Muscle layer of duodenum (tissue), 2 donors: ENCODE results near the gene GLIPR1L1.

ENCODE experiments used
- H3K27ac ChIP-seq: one replicate; pipeline ENCODE4 v1.7.0; 2013; ENCODE audit warnings: mild to moderate bottlenecking, low read length
- H3K27me3 ChIP-seq: one replicate; pipeline ENCODE4 v1.7.0; 2013; ENCODE audit warnings: low read depth, mild to moderate bottlenecking, control low read depth, low read length
- H3K36me3 ChIP-seq, 2 donors: one replicate each; pipeline ENCODE4 v1.7.0; 2013; ENCODE audit warnings: low read length in 2 of 2, control low read depth in 1 of 2, mild to moderate bottlenecking in 1 of 2; ENCODE audit not compliant: insufficient read depth in 2 of 2, control insufficient read depth in 1 of 2
- H3K4me1 ChIP-seq, 2 donors: one replicate each; pipeline ENCODE4 v1.7.0; 2013; ENCODE audit warnings: low read length in 2 of 2, mild to moderate bottlenecking in 2 of 2, control low read depth in 1 of 2, moderate library complexity in 1 of 2; ENCODE audit not compliant: insufficient read depth in 2 of 2, control insufficient read depth in 1 of 2
- H3K4me3 ChIP-seq, 2 donors: one replicate each; pipeline ENCODE4 v1.7.0; 2013; ENCODE audit warnings: low read length in 2 of 2, low read depth in 1 of 2, mild to moderate bottlenecking in 1 of 2
- H3K9me3 ChIP-seq, 2 donors: one replicate each; pipeline ENCODE4 v1.7.0; 2013; ENCODE audit warnings: low read length in 2 of 2, control low read depth in 1 of 2, mild to moderate bottlenecking in 1 of 2; ENCODE audit not compliant: control insufficient read depth in 1 of 2
- donor health status: healthy.

Gene GLIPR1L1

GRCh38 chr12:75354011-75354410 lies 19.5 kb downstream of the GLIPR1L1 start:
- no peaks in the 10 kb centered on the region for H3K4me1 ChIP-seq
- H3K9me3 ChIP-seq, result peaks cover 0 to 2% of the 10 kb centered on the region in 2 donors
- no peak overlapping the region for H3K4me3 ChIP-seq
- H3K27ac ChIP-seq, result no peak overlapping the region
- no peaks in the 10 kb centered on the region for H3K27me3 ChIP-seq
- H3K36me3 ChIP-seq, result no peaks in the 10 kb centered on the region

DNA sequence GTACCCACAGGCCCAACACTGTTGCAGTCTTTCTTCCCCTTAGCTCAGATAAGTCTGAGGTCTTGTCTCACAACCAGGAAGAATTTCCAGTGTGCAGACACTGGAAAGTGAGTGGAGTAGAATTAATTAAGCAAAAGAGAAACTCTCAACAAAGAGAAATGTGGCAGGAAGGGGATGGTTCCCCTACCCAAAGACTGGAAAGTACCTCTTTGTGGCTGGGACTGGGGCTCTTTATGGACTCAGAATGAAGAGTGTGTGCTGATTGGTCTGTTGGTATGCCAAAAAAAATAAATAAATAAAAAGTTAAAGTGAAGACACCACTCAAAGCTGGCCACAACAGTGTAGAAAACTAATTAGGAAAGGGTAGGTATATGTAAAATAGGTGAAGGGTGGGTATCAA lies 26.4 kb downstream of the GLIPR1L1 start:
- Histone ChIP-seq H3K27ac (no peak overlapping the region), H3K36me3 (no peaks in the 10 kb centered on the region), H3K9me3 (peaks cover 0 to 2% of the 10 kb centered on the region in 2 donors), H3K4me1 (no peaks in the 10 kb centered on the region), H3K27me3 (no peaks in the 10 kb centered on the region), H3K4me3 (no peak overlapping the region)

GRCh38 chr12:75361408-75361807 lies 26.9 kb downstream of the GLIPR1L1 start:
- peaks cover 0 to 2% of the 10 kb centered on the region in 2 donors for H3K9me3 ChIP-seq
- H3K27ac ChIP-seq, result no peak overlapping the region
- no peak overlapping the region for H3K4me3 ChIP-seq
- no peaks in the 10 kb centered on the region for H3K4me1 ChIP-seq
- no peaks in the 10 kb centered on the region for H3K27me3 ChIP-seq
- H3K36me3 ChIP-seq, result no peaks in the 10 kb centered on the region

- no peaks in the 10 kb centered on the region for H3K4me1 ChIP-seq
- no peaks in the 10 kb centered on the region for H3K36me3 ChIP-seq
- H3K27ac ChIP-seq, result no peak overlapping the region
- peaks cover 0 to 2% of the 10 kb centered on the region in 2 donors for H3K9me3 ChIP-seq
- no peaks in the 10 kb centered on the region for H3K27me3 ChIP-seq
- no peak overlapping the region for H3K4me3 ChIP-seq
Observed at GRCh38 chr12:75364919-75365318, 30.4 kb downstream of the GLIPR1L1 start.

DNA sequence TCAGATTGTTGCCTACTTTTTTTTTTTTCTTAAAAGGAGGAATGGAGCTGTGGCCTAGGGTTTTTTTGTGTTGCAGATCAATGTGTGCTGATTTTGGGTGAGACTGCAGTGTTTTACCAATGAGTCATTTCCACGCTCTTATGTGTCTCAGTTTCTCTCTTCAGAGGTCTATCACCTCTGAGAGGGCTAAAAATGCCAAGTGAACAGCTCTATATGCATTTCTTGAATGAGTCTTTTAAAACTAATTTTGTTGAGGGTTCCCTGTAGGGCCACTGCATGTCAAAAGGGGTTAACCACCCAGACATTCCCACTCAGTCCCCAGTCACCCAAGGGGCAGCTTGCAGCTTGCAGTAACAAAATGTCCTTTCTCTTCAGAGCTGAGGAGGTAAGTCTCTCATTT lies 32.2 kb downstream of the GLIPR1L1 start:
- Histone ChIP-seq H3K4me1 (no peaks in the 10 kb centered on the region), H3K9me3 (no peaks in the 10 kb centered on the region), H3K27ac (no peak overlapping the region), H3K36me3 (no peaks in the 10 kb centered on the region), H3K27me3 (no peaks in the 10 kb centered on the region), H3K4me3 (no peak overlapping the region)

- H3K27me3 ChIP-seq, result no peaks in the 10 kb centered on the region
- H3K9me3 ChIP-seq, result no peaks in the 10 kb centered on the region
- H3K27ac ChIP-seq, result no peak overlapping the region
Observed at GRCh38 chr12:75374971-75375370, 40.5 kb downstream of the GLIPR1L1 start.

GRCh38 chr12:75378354-75378753 lies 43.9 kb downstream of the GLIPR1L1 start:
- H3K36me3 ChIP-seq, result no peaks in the 10 kb centered on the region
- no peak overlapping the region for H3K27ac ChIP-seq
- H3K4me1 ChIP-seq, result no peaks in the 10 kb centered on the region
- H3K27me3 ChIP-seq, result no peaks in the 10 kb centered on the region
- no peak overlapping the region for H3K4me3 ChIP-seq
- H3K9me3 ChIP-seq, result no peaks in the 10 kb centered on the region

More at GRCh38 chr12:75374971-75375370, 40.5 kb downstream of the GLIPR1L1 start:
- H3K36me3 ChIP-seq, result no peaks in the 10 kb centered on the region
- H3K4me3 ChIP-seq, result no peak overlapping the region
- H3K4me1 ChIP-seq, result no peaks in the 10 kb centered on the region

DNA sequence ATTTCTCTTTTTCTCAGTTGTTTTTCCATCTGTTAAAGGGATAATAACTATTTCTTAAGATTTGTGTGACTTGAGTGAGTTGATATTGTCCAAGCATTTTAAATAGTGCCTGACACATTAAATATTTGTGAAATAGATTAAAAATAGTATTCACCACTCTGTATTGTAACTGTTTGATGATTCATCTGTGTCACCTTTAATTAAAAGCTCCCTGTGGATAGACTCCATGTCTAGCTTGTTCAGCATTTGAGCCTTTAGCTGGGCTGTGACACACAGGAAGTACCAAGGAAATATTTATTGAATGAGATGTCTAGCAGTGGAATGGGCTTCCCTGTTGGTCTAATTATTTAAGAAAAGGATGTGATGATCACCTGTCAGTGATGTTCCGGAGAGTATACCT lies 54.6 kb downstream of the GLIPR1L1 start:
- peaks cover 0 to 15% of the 10 kb centered on the region in 2 donors for H3K4me1 ChIP-seq
- H3K36me3 ChIP-seq, result peaks cover 0 to 7% of the 10 kb centered on the region in 2 donors
- H3K27me3 ChIP-seq, result no peaks in the 10 kb centered on the region
- peak overlapping the region; percentile 72 for H3K27ac ChIP-seq
- peak overlapping the region; percentile 78 to 95 for H3K4me3 ChIP-seq
- H3K9me3 ChIP-seq, result no peaks in the 10 kb centered on the region

DNA sequence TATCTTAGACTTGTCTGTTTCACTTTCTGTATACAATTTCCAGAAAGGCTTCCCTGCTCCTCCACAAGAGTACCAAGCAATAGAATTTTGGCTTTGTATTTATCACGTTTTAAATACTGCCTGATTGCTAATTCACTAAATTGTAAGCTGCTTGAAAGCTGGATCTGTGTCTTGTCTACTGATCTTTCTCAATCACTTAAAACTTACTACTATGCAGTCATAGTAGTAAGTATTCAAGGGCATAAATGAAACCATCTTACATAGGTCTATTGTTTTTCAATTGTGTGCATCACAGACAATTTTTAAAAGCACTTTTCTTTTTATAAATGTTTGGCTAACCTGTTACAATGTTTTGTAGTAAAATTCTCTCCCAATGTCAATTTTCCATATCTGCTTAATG lies 55.2 kb downstream of the GLIPR1L1 start:
- Histone ChIP-seq H3K4me1 (peaks cover 0 to 15% of the 10 kb centered on the region in 2 donors), H3K36me3 (peaks cover 0 to 7% of the 10 kb centered on the region in 2 donors), H3K4me3 (peak overlapping the region; percentile 78 to 95), H3K27ac (peak overlapping the region; percentile 72), H3K9me3 (no peaks in the 10 kb centered on the region), H3K27me3 (no peaks in the 10 kb centered on the region)

DNA sequence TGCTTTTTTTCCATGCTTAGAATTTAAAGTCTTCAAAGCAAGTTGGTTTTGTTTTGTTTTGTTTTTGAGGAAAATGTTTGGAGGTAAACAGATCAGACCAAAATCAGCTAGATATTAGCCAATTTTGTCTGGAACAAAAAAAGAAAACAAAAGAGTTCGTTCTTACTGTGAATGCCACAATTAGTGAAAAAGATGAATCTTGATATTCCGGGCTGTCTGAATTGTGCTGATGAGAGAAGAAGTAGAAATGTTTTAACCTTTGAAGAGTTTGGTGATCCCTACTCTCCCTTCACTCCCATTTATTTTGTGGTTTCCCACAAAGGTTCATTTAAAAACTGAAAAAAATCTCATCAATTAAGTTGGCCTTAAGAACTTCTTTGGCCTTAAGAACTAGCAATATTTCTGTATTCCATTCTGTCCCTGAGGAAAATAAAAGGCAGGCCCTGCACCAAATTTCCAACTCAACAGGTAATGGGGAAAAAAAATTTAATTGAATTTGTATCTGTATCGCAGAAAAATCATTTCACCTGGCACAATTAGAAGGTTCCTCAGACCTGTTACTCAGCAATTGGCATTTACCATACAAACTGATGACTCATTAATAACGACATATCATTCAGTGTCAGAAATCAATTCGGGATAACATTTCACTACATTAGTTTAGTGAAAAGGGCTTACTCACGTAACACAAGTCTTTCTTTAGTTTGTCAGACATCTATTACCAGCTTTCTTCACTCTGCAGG lies 55.9 kb downstream of the GLIPR1L1 start:
- Histone ChIP-seq H3K4me3 (peak overlapping the region; percentile 78 to 95), H3K27ac (peak overlapping the region; percentile 72), H3K9me3 (no peaks in the 10 kb centered on the region)

GRCh38 chr12:75390899-75391538 lies 56.5 kb downstream of the GLIPR1L1 start, which contains the start of gene GLIPR1L2:
Gene GLIPR1L2, plus strand, starts transcription at chr12:75391089. Its CDS starts 28 bp downstream, at chr12:75391117.
- Histone ChIP-seq H3K27ac (peak within 1 kb of the TSS; percentile 97), H3K4me1 (peaks cover 0 to 15% of the 10 kb centered on the region in 2 donors), H3K27me3 (no peaks in the 10 kb centered on the region), H3K4me3 (peak within 1 kb of the TSS; percentile 78 to 95), H3K36me3 (peaks cover 0 to 3% of the 10 kb centered on the region in 2 donors), H3K9me3 (no peaks in the 10 kb centered on the region)

More for the DNA sequence above, 55.9 kb downstream of the GLIPR1L1 start:
- Histone ChIP-seq H3K4me1 (peaks cover 0 to 15% of the 10 kb centered on the region in 2 donors), H3K36me3 (peaks cover 0 to 5% of the 10 kb centered on the region in 2 donors), H3K27me3 (no peaks in the 10 kb centered on the region)
